Adrenal gland (tissue), 12 donors: ENCODE data around the gene HOXC5. TPM values are rescaled to one million over a fixed set of nuclear protein-coding genes. Genes with fewer than 3 reads are reported as not detected.
A peak's percentile ranks its signal among the peaks of the same experiment; 100 is the strongest.

ENCODE experiments used
- DNase-seq, 7 donors: peaks; one replicate each; pipeline ENCODE4 v3.0.0-alpha.2; 2019 to 2020
- H3K27ac ChIP-seq, 5 donors: fragments of 200-600 bp; sonication (generic) in 4 of 5; 1 replicate in 3 of 5; 2 replicates in 2 of 5; pipeline versions ENCODE4 v1.5.1 to v1.8.0; 2016 to 2020; ENCODE audit warnings: mild to moderate bottlenecking in 1 of 5
- H3K27me3 ChIP-seq: fragments of 200-600 bp; 2 replicates; pipeline ENCODE4 v1.8.0; 2021
- H3K36me3 ChIP-seq, 2 donors: fragments of 200-600 bp; replicated peaks in 1 of 2; 1 replicate in 1 of 2; 2 replicates in 1 of 2; pipeline versions ENCODE4 v1.5.1 to v1.8.0; 2018 to 2022
- H3K4me1 ChIP-seq, 2 donors: fragments of 200-600 bp; replicated peaks in 1 of 2; 1 replicate in 1 of 2; 2 replicates in 1 of 2; pipeline versions ENCODE4 v1.5.1 to v1.8.0; 2018 to 2021
- H3K4me3 ChIP-seq, 4 donors: fragments of 200-600 bp; sonication (generic) in 3 of 4; one replicate each; pipeline ENCODE4 v1.5.1; 2016 to 2018
- H3K9me3 ChIP-seq, 3 donors: fragments of 200-600 bp; sonication (generic) in 1 of 3; replicated peaks in 1 of 3; 1 replicate in 2 of 3; 2 replicates in 1 of 3; pipeline versions ENCODE4 v1.5.1 to v1.8.0; 2016 to 2021
- POLR2A ChIP-seq, 2 donors: fragments of 450-650 bp; IDR thresholded peaks; one replicate each; pipeline ENCODE4 v1.6.1; 2017; ENCODE audit warnings: antibody characterized with exemption in 2 of 2, mild to moderate bottlenecking in 2 of 2, moderate library complexity in 1 of 2
- WGBS, 4 donors: extraction: QIAGEN DNeasy Blood & Tissue Kit in 2 of 4; methylation state at CpG; one replicate each; pipeline versions ENCODE4 v1.1.5 to v1.1.7; 2013 to 2017; 5-methylcytosine and 5-hydroxymethylcytosine counted together
- intact Hi-C, 2 donors: fragments of 100-400 bp; cut with DNase I; formaldehyde crosslinking; loops; one replicate each; pipeline versions ENCODE4 v1.14.1 to v1.15.0; 2022 to 2023
- polyA plus RNA-seq, 3 donors: library from polyadenylated mRNA; stranded (reverse); fragments of 200-250 nt in 2 of 3; fragments of 350-450 nt in 1 of 3; fragmentation: Illumina TruSeq in 1 of 3; extraction: RNeasy Lipid Tissue Mini Kit (QIAGEN cat#74804) in 1 of 3; gene quantifications; one replicate each; pipeline ENCODE4 v1.2.3, GENCODE V29; 2013 to 2014
- total RNA-seq, 9 donors: library from RNA; depleted of rRNA in 4 of 9; stranded (reverse); fragments of >200 nt in 4 of 9; fragments of 120-200 nt in 1 of 9; fragmentation: NEBNext Ultra II Directional in 1 of 9; extraction: Animal tissue kit (Norgen Biotek cat#: 25700) in 1 of 9; gene quantifications; one replicate each; pipeline versions ENCODE4 v1.1.0 to v1.2.4, GENCODE V29; 2013 to 2023
- TF ChIP-seq, protein P1 (sequence below), 6 experiments: fragments of 450-650 bp in 4 of 6; fragments of 200-600 bp in 2 of 6; sonication (generic) in 1 of 6; IDR thresholded peaks; 1 replicate in 5 of 6; 2 replicates in 1 of 6; pipeline versions ENCODE4 v1.5.1 to v1.8.0; 2016 to 2021; ENCODE audit warnings: antibody characterized with exemption in 6 of 6, mild to moderate bottlenecking in 2 of 6, moderate library complexity in 1 of 6
- donor health status: healthy with polysubstance abuse.
- donor health status: Bipolar disorder and iron deficiency.
- donor health status: DM: yes; HTN: yes; CAD: no.
- donor health status: DM: no; HTN: no; CAD: no.
- donor health status: DM: no; HTN: no; CAD: no.
- donor health status: DM: yes; HTN: yes; CAD: no.

Gene HOXC5
- total and polyA plus RNA-seq, 12 donors = 0.36 to 1.9 (median 0.77) TPM

DNA sequence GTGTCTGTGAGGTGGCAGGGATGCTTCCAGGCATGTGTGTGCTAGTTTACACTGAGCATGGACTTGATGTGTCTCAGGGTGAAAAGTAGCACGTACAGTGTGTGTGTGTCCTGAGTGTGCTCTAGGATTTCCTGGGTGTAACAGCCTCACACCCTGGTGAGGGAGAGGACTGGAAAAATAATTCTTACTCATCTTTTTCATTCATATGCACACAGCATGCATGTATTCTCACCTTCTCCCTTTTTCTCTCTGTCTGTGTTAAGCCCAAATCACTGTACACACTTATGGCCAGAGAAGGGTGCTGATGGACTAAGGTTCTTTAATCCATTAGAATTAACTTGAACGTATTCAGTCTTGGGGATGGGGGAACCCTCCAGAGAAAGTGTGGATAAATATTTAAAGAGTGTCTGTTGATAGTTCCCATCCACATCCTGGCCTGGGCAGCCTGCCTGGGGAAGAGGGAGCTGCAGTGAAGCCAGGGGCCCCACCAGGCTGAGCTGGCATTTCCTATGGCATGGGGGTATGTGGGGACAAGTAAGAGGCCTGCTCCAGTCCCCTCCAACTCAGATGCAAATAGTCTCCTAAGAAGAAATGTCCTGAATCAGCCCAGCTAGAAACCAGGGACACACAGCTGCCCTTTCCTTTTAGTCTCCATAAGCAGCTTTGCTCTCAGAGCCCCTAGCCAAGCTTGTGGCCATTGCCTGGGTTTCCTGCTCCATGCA is 25.2 kb upstream of the HOXC5 start:
- H3K27me3 ChIP-seq = peaks cover 3% of the 10 kb centered on the region
- no peak for DNase-seq
- H3K36me3 ChIP-seq = no peaks in the 10 kb centered on the region
- peak overlapping the region in 1 of 5 donors; percentile 87 for H3K27ac ChIP-seq
- H3K9me3 ChIP-seq = no peaks in the 10 kb centered on the region
- H3K4me1 ChIP-seq = peaks cover 3 to 8% of the 10 kb centered on the region in 2 donors
- intact Hi-C loops = loop anchor here (2.0 to 5.0 kb wide), 2 partner anchors 190 to 193 kb away; no protein-coding TSS in a partner anchor
- TF ChIP-seq, protein P1, sequence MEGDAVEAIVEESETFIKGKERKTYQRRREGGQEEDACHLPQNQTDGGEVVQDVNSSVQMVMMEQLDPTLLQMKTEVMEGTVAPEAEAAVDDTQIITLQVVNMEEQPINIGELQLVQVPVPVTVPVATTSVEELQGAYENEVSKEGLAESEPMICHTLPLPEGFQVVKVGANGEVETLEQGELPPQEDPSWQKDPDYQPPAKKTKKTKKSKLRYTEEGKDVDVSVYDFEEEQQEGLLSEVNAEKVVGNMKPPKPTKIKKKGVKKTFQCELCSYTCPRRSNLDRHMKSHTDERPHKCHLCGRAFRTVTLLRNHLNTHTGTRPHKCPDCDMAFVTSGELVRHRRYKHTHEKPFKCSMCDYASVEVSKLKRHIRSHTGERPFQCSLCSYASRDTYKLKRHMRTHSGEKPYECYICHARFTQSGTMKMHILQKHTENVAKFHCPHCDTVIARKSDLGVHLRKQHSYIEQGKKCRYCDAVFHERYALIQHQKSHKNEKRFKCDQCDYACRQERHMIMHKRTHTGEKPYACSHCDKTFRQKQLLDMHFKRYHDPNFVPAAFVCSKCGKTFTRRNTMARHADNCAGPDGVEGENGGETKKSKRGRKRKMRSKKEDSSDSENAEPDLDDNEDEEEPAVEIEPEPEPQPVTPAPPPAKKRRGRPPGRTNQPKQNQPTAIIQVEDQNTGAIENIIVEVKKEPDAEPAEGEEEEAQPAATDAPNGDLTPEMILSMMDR (IDR thresholded peaks at IDR 0.05) = no peak
- no peak for TF ChIP-seq POLR2A (IDR thresholded peaks at IDR 0.05)
- WGBS, 4 donors = 63 to 77% (median 68%) methylated on average over 2 of the region's 2 CpGs
- no peak overlapping the region for H3K4me3 ChIP-seq

DNA sequence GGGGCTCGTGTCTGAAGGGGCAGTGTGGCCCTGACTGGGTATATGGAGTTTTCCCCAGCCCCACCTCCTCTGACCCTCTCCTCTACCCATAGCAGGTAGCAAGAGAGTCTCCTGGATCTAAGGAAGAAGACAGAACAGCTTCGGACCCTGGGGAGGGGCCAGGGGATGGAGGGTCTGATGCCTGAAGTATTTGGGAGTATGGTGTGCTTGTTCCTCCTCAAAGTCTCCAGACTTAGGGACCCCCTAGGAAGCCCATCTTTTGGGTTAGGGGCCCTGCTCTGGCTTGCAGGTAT is 24.6 kb upstream of the HOXC5 start:
- intact Hi-C loops = loop anchor here in 1 of 2 donors (5.0 kb wide), 1 partner anchor 189 kb away; no protein-coding TSS in a partner anchor
- H3K27me3 ChIP-seq = peaks cover 3% of the 10 kb centered on the region
- no peak for DNase-seq
- no peak for TF ChIP-seq POLR2A (IDR thresholded peaks at IDR 0.05)
- TF ChIP-seq, protein P1 (IDR thresholded peaks at IDR 0.05) = no peak
- H3K9me3 ChIP-seq = no peaks in the 10 kb centered on the region
- no peaks in the 10 kb centered on the region for H3K36me3 ChIP-seq
- WGBS, 4 donors = 38 to 63% (median 52%) methylated on average over 1 to 2 of the region's 2 CpGs
- peak overlapping the region in 2 of 5 donors; percentile 34 to 87 for H3K27ac ChIP-seq
- peak overlapping the region in 1 of 4 donors; percentile 53 for H3K4me3 ChIP-seq
- peaks cover 3 to 8% of the 10 kb centered on the region in 2 donors for H3K4me1 ChIP-seq

DNA sequence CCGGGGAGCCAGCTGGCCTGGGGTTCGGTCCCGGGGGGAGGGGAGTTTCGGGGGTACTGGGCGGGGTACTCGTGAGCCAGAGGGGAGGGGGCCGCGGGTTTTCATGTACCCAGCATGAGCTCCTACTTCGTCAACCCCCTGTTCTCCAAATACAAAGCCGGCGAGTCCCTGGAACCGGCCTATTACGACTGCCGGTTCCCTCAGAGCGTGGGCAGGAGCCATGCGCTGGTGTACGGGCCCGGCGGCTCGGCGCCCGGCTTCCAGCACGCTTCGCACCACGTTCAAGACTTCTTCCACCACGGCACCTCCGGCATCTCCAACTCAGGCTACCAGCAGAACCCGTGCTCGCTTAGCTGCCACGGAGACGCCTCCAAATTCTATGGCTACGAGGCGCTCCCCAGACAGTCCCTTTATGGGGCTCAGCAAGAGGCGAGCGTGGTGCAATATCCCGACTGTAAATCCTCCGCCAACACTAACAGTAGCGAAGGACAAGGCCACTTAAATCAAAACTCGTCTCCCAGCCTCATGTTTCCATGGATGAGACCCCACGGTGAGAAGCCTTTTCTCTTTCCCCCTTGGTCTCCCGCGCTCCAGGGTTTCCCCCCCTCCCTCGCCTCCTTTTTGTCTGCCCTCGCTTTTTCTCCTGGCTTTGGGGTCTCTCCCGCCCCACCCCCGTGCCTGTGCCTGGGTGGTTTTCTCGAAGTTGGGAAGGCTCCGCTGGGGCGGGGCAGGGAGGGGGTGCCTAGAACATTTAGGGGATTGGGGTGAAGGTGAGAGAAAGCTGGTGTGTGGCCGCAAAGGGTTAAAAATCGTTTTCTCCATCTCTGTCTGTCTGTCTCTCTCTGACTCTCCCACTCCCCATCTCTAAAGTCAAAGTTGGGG is 23.4 kb upstream of the HOXC5 start:
- peak in 3 of 7 donors; percentile 25 to 42 (median 33) for DNase-seq
- Histone ChIP-seq H3K9me3 (no peaks in the 10 kb centered on the region), H3K27ac (peak overlapping the region in 3 of 5 donors; percentile 53 to 87 (median 72)), H3K4me1 (peaks cover 3 to 8% of the 10 kb centered on the region in 2 donors), H3K4me3 (peak overlapping the region in 2 of 4 donors; percentile 37 to 53), H3K36me3 (no peaks in the 10 kb centered on the region), H3K27me3 (peaks cover 3% of the 10 kb centered on the region)
- TF ChIP-seq, protein P1 (IDR thresholded peaks at IDR 0.05) = no peak
- TF ChIP-seq POLR2A (IDR thresholded peaks at IDR 0.05) = no peak
- intact Hi-C loops = loop anchor here in 1 of 2 donors (5.0 kb wide), 1 partner anchor 188 kb away; no protein-coding TSS in a partner anchor
- 6 to 19% (median 9%) methylated on average over 25 to 51 of the region's 51 CpGs for WGBS, 4 donors
